ENCODE data around the gene CCDC83.
"Not testable (repeated sequence)": the region's sequence is repeated elsewhere in the genome, so short reads cannot be mapped to it uniquely, and the experiment has no call there.

CCDC83 gene

DNA sequence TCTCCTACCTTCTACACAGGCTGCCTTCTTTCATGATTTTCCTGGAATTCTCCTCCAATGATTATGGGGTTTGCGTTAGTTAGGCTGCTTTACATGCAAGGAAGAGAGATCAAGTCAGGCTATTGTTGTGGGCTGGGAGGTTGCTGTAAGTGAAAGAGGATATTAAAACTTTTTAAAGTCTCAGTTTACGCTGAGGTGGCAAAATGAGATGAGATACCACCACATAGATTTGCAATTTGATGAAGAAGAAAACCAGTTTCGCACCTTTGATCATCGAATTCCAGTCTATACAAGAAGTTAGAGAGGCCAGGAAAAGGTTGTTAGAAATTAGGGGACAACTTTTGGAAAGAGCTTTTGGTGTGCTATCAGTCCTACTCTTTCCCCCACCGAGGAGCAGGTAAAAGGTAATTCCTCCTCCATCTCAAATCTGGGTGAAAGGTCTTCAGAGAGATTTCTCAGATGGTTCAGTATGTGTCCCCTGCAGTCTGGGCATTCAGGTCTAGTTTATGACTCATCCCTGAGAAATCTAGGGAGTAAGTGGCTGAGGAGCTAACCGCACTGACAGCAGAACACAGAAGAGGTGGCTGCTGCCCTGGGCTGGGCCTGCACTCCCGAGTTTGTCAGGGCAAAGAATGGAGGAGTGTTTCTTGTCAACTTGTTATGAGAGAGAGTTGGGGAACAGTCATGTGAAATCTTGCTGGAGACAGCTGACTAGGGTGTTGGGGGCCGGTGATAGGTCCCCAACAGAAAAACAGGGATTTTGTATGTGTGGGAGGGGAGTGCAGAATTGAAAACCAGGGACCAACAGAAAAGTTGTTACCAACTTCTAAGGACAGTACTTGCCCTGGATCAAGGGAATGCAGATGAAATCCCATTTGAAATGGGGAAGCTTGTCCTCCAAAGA is 34.7 kb downstream of the CCDC83 start:
- DNase-seq: no peak

- DNase-seq: no peak
These were observed 38.2 kb downstream of the CCDC83 start for GRCh38 chr11:85893395-85893794.

- peak; percentile 27 to 61 for DNase-seq
These were observed 41.7 kb downstream of the CCDC83 start for GRCh38 chr11:85896876-85897275.

- DNase-seq: no peak
These were observed 43.3 kb downstream of the CCDC83 start for GRCh38 chr11:85898456-85898855.

DNA sequence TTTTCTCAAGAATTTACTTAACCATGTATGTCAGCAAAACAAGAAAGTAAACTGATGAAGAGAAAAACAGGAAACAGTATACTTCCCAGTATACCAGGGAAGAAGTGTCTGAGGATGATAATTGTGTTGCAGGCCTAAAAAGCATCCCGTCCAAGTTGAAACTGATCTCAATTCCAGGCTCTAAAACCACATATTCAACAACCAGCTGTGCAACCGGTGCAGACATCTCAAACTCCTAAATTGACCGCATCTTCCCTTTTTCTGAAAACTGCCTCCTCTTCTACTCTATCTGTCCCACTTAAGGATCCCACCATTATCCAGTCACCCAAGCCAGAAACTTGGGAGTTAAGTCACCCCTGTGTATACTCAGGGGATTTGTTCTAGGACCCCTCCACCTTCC is 47.2 kb downstream of the CCDC83 start:
- DNase-seq: no peak

GRCh38 chr11:85903406-85903805 is 48.2 kb downstream of the CCDC83 start:
- no peak for DNase-seq

DNA sequence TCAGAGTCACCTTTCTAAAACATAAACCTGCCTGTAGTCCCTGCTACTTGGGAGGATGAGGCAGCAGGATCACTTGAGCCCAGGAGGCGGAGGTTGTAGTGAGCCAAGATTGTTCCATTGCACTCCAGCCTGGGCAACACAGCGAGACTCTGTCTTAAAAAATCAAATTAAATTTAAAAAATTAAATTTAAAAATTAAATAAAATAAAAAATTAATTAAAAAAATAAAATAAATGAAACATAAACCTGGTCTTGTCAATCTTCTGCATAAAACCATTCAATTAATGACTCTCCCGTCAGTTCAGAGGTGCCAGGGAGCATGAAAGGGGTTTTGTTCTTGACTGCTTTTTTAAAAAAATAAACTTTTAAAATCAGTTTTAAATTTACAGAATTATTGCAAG is 48.6 kb downstream of the CCDC83 start:
- DNase-seq: no peak

DNA sequence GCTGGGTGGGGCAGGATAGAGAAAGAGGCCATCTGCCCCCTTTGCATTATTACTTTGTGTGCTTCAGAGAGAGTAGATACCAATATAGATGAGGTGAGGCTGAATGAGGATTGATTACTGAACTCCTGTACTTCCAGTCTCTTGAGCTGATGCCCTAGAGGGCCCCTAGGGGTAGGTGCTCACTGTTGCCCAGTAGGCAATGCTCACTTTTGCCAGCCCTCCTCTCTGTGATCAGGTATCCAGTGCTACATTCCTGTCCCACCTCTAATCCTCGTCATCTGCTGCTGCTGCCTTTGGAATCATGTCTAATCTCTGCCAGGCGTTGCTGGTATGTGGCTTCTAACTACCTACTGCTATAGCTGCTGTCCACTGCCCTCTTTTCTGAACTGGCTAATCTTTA is 57.2 kb downstream of the CCDC83 start:
- DNase-seq: no peak

DNA sequence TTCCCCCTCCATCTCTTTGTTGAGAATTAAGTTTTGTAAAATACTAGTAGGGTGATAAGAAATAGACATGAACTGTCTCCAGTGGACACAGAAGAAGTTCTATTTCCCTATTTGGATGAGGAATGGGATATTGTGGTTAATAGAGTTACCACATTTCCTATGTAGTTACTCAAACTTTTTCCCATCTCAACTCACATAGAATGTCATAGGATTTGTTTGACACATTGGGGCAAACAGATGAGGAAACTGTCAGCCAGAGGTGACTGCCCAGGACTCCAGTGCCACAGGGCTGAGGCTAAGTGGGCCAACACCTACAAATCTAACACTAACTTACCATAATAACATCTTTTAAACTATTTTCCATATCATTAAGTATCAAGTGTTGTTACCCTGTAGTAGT is 58.3 kb downstream of the CCDC83 start:
- DNase-seq: peak; percentile 76 to 86

- no peak for DNase-seq
These were observed 59.2 kb downstream of the CCDC83 start for GRCh38 chr11:85914425-85914824.

DNA sequence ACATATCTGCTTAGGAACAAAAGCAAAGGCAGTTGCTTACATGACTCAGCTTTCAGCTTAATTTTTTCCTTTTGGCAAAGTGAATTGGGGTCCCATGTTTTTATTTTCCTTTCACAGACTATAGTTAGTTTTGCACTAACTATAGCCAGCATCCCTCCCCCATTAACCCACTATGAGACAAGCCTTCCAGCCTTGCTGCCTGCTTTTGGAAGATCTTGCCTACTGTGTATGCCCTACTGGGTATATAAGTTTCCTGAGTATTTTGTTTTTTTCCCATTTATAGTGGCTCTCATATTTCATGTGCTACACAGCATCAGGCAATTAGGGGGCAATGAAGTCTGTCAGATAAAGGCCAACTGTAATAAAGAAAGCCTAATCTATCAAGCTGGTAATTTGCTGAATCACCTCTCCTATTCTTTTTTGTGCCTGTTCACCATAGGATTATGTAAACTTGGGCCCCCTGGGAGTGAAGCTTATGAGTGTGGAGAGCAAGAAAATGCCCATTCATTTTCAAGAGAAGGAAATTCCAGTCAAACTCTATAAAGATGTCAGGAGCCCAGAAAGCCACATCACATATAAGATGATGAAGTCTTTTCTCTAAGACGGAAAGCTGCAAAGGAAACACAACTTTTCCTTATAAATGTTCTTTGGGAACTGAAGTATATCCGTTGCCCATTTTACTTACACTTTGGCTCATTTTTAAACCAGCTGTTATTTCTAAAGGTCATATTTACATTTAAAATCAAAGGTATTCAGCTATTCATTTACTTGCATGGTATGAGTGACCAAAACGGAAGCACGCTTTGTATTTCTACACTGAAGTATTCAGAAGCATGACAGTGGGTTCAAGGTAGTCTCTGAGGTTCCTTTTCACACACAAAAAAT is 64.0 kb downstream of the CCDC83 start:
- no peak for DNase-seq

DNA sequence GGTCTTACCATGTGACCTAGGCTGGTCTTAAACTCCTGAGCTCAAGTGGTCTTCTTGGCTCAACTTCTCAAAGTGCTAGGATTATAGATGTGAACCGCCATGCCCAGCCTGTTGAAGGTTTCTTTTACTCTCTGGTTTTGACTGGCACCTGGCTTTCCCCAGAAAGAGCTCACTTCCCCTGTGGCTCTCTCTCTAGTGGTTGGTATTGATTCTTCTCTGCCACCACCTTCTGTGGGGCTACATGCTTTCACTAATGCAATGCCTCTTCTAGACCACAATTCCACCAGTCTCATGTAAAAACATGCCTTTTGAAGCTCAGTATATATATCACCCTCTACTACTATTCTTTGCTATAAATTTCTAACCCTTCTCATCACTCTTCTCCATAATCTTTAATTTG is 67.2 kb downstream of the CCDC83 start:
- no peak for DNase-seq

DNA sequence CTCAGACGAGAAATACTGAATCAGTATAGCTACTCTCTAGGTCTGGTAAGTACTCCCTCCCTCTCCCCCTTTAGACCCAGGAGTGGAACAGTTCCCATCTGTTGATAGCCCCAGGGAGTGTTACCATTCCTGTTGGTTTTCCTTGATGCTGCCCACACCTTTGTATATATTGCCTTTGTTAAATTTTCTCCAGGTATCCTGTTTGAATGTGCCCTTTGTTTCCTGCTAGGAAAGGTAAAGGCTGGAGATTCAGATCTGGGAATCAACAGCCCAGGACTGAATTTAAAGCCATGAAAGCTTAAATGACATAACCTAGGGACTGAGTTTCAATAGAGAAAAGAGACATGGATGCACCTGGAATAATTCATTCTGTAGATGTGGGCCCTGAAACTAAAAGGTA is 68.3 kb downstream of the CCDC83 start:
- DNase-seq: no peak

DNA sequence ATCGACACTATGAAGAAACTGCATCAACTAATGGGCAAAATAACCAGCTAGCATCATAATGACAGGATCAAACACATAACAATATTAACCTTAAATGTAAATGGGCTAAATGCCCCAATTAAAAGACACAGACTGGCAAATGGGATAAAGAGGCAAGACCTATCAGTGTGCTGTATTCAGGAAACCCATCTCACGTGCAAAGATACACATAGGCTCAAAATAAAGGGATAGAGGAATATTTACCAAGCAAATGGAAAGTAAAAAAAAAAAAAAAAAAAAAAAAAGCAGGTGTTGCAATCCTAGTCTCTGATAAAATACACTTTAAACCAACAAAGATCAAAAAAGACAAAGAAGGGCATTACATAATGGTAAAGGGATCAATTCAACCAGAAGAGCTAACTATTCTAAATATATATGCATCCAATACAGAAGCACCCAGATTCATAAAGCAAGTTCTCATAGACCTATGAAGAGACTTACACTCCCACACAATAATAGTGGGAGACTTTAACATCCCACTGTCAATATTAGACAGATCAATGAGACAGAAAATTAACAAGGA is 71.6 kb downstream of the CCDC83 start:
- not testable (repeated sequence) for DNase-seq

GRCh38 chr11:85930879-85931366 is 75.7 kb downstream of the CCDC83 start:
- no peak for DNase-seq

- DNase-seq: no peak
These were observed 79.5 kb downstream of the CCDC83 start for GRCh38 chr11:85934596-85935169.

DNA sequence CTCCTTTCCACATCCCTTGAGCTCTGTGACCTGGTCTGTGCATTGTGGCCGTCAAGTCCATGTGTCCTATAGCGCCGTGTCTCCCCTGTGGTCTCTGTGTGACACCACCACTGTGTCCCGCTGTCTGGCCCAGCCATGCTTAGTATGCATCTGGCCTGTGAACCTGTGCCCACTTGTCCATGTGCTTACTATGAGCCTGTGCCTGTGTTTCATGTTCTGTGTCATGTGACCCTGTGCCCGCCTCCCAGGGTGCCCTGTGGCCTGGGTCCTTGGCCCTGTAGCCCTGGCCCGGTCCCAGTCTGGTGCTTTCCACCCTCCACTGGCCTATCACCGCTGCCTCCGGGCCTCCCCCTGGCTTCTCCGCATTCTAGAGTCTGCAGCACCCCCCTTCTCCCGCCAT is 80.6 kb downstream of the CCDC83 start:
- DNase-seq: no peak

DNA sequence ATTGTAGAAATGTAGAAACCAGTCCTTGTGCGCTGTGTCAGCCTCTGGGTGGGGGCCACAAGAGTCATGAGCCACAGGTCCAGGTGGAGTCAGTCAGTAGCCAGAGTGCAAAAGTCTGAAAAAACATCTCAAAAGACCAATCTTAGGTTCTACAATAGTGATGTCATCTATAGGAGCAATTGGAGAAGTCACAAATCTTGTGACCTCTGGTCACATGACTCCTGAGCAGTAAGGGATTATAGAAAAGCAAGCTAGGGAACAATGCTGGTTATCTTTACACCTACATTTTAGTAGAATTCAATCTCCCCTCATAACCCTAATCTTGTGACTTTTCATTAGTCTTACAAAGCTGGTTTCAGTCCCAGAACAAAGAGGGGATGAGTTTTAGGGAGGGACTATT is 82.7 kb downstream of the CCDC83 start:
- DNase-seq: peak in 1 of 2 donors; percentile 65

DNA sequence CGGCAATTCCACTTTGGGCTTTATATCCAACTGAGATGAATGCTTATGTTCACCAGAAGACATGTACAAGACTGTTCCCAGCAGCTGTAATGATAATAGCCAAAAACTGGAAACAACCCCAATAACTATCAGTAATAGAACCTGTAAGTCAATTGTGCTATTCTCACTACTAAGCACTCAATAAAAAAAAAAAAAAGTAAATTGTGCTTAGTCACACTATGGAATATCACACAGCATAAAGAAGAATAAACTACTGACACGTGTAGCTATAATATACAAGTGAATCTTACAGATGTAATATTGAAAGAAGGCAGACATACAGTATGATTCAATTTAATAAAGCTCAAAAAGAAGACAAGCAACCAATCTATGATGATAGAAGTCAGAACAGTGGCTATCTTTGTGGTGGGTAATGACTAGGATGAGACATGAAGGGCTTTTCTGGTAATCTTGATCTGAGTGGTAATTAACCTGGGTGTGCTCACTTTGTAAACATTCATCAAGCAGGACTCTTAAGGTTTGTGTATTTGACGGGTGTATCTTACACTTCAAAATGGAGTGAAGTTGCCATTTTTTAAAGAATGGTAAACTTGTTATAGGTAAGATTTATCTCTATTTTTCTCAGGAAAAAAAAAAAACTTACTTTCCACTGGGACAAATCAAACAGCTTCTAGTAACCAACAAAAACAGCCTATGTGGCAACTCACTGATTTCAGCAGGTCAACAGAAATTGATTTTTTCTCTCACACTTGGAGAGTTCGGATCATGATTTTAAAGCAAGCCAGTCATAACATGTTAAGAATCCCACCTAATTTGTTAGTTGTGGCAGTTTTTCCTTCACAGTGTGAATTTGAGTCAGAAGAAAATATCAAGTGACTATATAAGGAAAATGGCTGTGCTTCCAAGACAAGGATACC is 84.2 kb downstream of the CCDC83 start:
- no peak for DNase-seq

DNA sequence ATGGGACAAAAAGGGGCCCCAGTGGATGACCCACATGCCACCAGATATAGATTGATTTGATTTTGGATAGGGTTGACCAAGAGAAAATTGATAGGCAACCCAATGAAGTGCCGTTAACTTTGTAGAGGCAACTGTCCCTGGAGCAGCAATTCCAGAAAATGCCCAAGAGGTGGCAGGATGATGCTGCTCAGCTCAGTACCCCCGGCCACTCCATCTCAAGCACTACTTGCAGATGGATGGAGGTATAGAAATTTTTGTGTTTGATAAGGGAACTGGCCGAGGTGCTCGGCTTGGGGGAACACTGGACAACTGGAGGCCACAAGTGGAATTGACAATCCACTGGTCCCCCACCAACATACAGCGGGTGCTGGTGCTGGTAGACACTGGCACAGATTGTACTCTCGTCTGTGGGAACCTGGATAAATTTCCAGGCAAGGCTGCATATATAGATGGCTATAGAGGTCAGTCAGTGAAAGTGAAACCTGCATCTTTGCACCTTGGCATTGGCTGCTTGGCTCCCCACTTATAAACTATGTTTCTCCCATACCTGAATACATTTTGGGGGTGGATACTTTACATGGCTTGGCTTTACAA is 86.3 kb downstream of the CCDC83 start:
- peak; percentile 36 to 48 for DNase-seq

GRCh38 chr11:85945296-85945695 is 90.1 kb downstream of the CCDC83 start:
- DNase-seq: no peak
